ENCODE results near the gene SLC38A1.

DNA sequence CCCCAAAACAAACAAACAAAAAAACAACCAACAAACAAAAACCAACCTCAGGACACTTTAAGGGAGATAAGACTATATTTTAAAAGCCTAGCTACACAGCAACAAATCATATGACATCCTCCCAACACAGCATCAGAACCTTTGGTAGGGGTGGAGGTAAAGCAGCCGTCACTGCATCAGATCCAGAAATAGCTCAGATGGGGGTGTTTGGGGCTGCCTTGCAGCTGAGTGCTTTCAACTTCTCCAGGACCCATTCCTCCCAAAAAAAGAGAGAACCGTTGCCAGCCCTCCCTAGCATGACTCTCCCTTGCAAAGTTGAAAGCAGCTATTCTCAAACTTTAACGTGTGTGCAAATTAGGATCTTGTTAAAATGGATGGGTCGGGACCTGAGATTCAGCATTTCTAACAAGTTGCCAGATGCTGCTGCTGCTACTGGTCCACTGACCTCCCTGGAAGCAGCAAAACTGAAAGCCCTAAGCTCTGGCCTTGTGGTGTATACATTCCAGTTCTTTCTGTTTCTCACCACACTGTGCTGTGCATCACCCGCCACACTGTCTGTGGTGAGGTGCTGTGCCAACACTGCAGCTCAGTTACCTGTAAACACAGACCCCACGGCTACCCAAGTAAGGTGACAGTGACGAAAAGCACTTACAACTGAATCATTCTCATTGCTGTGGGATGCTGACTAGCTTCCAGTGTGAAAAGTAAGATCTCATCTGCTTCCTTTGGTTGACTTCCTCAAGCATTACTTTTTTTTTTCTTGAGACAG, 54.0 kb downstream of the SLC38A1 start:
- no peak for TF ChIP-seq TAF1 (IDR thresholded peaks at IDR 0.05; ENCODE audit: borderline replicate concordance, insufficient read depth, low read length)
- TF ChIP-seq POLR2AphosphoS5 (IDR thresholded peaks at IDR 0.05; ENCODE audit: low read depth, low read length) = no peak
